COLO829 (cell line): Measurements from ENCODE around the gene UGT1A10.
"Not testable (repeated sequence)": the region's sequence is repeated elsewhere in the genome, so short reads cannot be mapped to it uniquely, and the experiment has no call there.

Experiments
- DNase-seq: peaks from one replicate; pipeline ENCODE4 v3.0.0; 2012; ENCODE audit warnings: low spot score

The UGT1A10 gene

GRCh38 chr2:233743464-233744259 is 107.4 kb downstream of the UGT1A10 start:
- DNase-seq: no peak

- DNase-seq: no peak
These were observed 109.0 kb downstream of the UGT1A10 start for GRCh38 chr2:233745073-233745755.

GRCh38 chr2:233745838-233746237 is 109.6 kb downstream of the UGT1A10 start:
- not testable (repeated sequence) for DNase-seq

GRCh38 chr2:233746475-233747282 is 110.4 kb downstream of the UGT1A10 start:
- no peak for DNase-seq

- DNase-seq: no peak
These were observed 111.0 kb downstream of the UGT1A10 start for GRCh38 chr2:233747283-233747544.

GRCh38 chr2:233750689-233751088 is 114.4 kb downstream of the UGT1A10 start:
- not testable (repeated sequence) for DNase-seq

GRCh38 chr2:233751212-233752009 is 115.2 kb downstream of the UGT1A10 start:
- not testable (repeated sequence) for DNase-seq

- DNase-seq: no peak
These were observed 118.8 kb downstream of the UGT1A10 start for GRCh38 chr2:233754872-233755611.

- DNase-seq: no peak
These were observed 120.3 kb downstream of the UGT1A10 start for GRCh38 chr2:233756429-233757081.

- no peak for DNase-seq
These were observed 121.9 kb downstream of the UGT1A10 start for GRCh38 chr2:233758141-233758540.

GRCh38 chr2:233758849-233759248 is 122.6 kb downstream of the UGT1A10 start:
- DNase-seq: no peak

- no peak for DNase-seq
These were observed 123.8 kb downstream of the UGT1A10 start, which contains the start of gene UGT1A1 for GRCh38 chr2:233760043-233760442. Gene UGT1A1 (plus strand): TSS chr2:233760270. CDS start chr2:233760288, 18 bp downstream.

- DNase-seq: no peak
These were observed 125.0 kb downstream of the UGT1A10 start for GRCh38 chr2:233761040-233761769.

- DNase-seq: peak; percentile 39
These were observed 128.0 kb downstream of the UGT1A10 start for GRCh38 chr2:233764264-233764663.

GRCh38 chr2:233764761-233765160 is 128.5 kb downstream of the UGT1A10 start:
- DNase-seq: peak; percentile 45

GRCh38 chr2:233766416-233766815 is 130.2 kb downstream of the UGT1A10 start:
- no peak for DNase-seq

- no peak for DNase-seq
These were observed 131.8 kb downstream of the UGT1A10 start for GRCh38 chr2:233768076-233768475.

GRCh38 chr2:233769260-233769659 is 133.0 kb downstream of the UGT1A10 start:
- no peak for DNase-seq

GRCh38 chr2:233772153-233772552 is 135.9 kb downstream of the UGT1A10 start:
- DNase-seq: no peak

- DNase-seq: peak; percentile 36
These were observed 136.3 kb downstream of the UGT1A10 start for GRCh38 chr2:233772583-233772982.
